ENCODE results near the gene RNLS. TPM values are rescaled to one million over a fixed set of nuclear protein-coding genes. Genes with fewer than 3 reads are reported as not detected.

The RNLS gene
- total and polyA plus RNA-seq, 2 of the 8 experiments (the other 6 are each of a cell fraction or from before 2014, with no cell fraction given): 7.5 to 12.7 TPM

GRCh38 chr10:88544140-88544870, 38.8 kb downstream of the RNLS start:
- Histone ChIP-seq H3K4me3 (ENCODE audit: extremely low read depth in 1 of 4, insufficient read depth in 2 of 4, low read depth in 3 of 4, low read length in 4 of 4) (no peak overlapping the region), H3K18ac (ENCODE audit: extremely low read depth, low read length) (no peak overlapping the region), H2AK5ac (ENCODE audit: low read depth, low read length) (no peak overlapping the region), H4K20me1 (replicated peaks in 1 of 2; ENCODE audit: control insufficient read depth in 1 of 2, insufficient read depth in 2 of 2, low read length in 2 of 2) (no peaks in the 10 kb centered on the region), H2BK15ac (ENCODE audit: low read length) (no peak overlapping the region), H3K27ac (ENCODE audit: low read depth, low read length) (no peak overlapping the region), H2BK120ac (replicated peaks; ENCODE audit: low read depth, low read length) (no peak overlapping the region), H3K9me3 (ENCODE audit: insufficient read depth in 2 of 2, low read depth in 1 of 2, low read length in 1 of 2) (no peaks in the 10 kb centered on the region), H4K8ac (ENCODE audit: extremely low read depth, insufficient read depth, low read length) (no peak overlapping the region), H3K14ac (ENCODE audit: insufficient read length) (no peak overlapping the region), H4K91ac (replicated peaks; ENCODE audit: insufficient read length, low read length) (no peak overlapping the region), H3K27me3 (replicated peaks in 1 of 4; ENCODE audit: control insufficient read depth in 3 of 4, extremely low read depth in 1 of 4, insufficient read depth in 3 of 4, low read length in 3 of 4) (no peaks in the 10 kb centered on the region), H2AFZ (ENCODE audit: low read length) (no peak overlapping the region), H3K23ac (ENCODE audit: insufficient read length) (no peak overlapping the region), H4K5ac (ENCODE audit: insufficient read length, low read depth, low read length) (no peak overlapping the region), H2BK20ac (ENCODE audit: low read length) (no peak overlapping the region), H2BK12ac (ENCODE audit: low read depth, low read length) (no peak overlapping the region), H2BK5ac (ENCODE audit: low read depth, low read length) (no peak overlapping the region), H3K4me1 (replicated peaks in 1 of 4; ENCODE audit: control insufficient read depth in 3 of 4, insufficient read depth in 4 of 4, low read length in 3 of 4) (no peaks in the 10 kb centered on the region), H3K56ac (replicated peaks; ENCODE audit: insufficient read length, low read depth, low read length) (no peak overlapping the region), H3K9ac (replicated peaks in 1 of 4; ENCODE audit: extremely low read depth in 1 of 4, low read depth in 3 of 4, low read length in 3 of 4) (no peak overlapping the region), H3K79me2 (ENCODE audit: control insufficient read depth in 1 of 2, insufficient read depth in 2 of 2, low read length in 2 of 2) (no peaks in the 10 kb centered on the region), H3K4me2 (ENCODE audit: insufficient read depth in 1 of 2, low read depth in 2 of 2, low read length in 2 of 2) (no peak overlapping the region), H3K23me2 (ENCODE audit: low read depth, low read length) (no peaks in the 10 kb centered on the region), H3K36me3 (ENCODE audit: control insufficient read depth in 2 of 4, insufficient read depth in 4 of 4, low read length in 3 of 4) (no peaks in the 10 kb centered on the region), H3K4ac (replicated peaks; ENCODE audit: insufficient read length, low read depth, low read length) (no peak overlapping the region), H3K79me1 (ENCODE audit: low read depth, low read length) (no peaks in the 10 kb centered on the region)
- 87% methylated on average over 2 of the region's 2 CpGs; no CpG with 5 or more reads in 1 of the 2 experiments for WGBS, 2 experiments (ENCODE audit: extremely low coverage in 1 of 2, insufficient coverage in 1 of 2, insufficient read length in 1 of 2, insufficient replicate concordance in 2 of 2, low coverage in 1 of 2, low lambda C conversion rate in 2 of 2, missing lambda C conversion rate in 1 of 2)
- no peak for DNase-seq (ENCODE audit: low read depth in 1 of 2, low spot score in 2 of 2)
- FAIRE-seq: no peak
- TF ChIP-seq NRF1 (IDR thresholded peaks at IDR 0.05; ENCODE audit: low read depth, low read length) (no peak), CBX8 (IDR thresholded peaks at IDR 0.05; ENCODE audit: borderline replicate concordance, low read depth, low read length) (no peak), GABPA (IDR thresholded peaks at IDR 0.05; ENCODE audit: borderline replicate concordance, insufficient read depth, low read length) (no peak)
- ChIA-PET POLR2A (ENCODE audit: partially characterized antibody) (no interaction called here), CTCF (ENCODE audit: partially characterized antibody) (interaction anchor here (0.6 kb wide), 1 partner anchor 8 kb away, joined by 3 read pairs; no protein-coding TSS in a partner anchor)
